Activated B cell treated with CpG ODN at 0.5 μM for 24 hours (primary cell): ENCODE measurements around the gene ARHGDIG. TPM values are rescaled to one million over a fixed set of nuclear protein-coding genes. Genes with fewer than 3 reads are reported as not detected.
"Not testable (repeated sequence)": the region's sequence is repeated elsewhere in the genome, so short reads cannot be mapped to it uniquely, and the experiment has no call there.

ENCODE experiments used
- ATAC-seq: fragments of 200-7000 bp; cut with Tn5 transposase; one replicate; pipeline ENCODE4 v1.10.0; 2021; ENCODE audit warnings: low read depth, mild to moderate bottlenecking, moderate library complexity
- CTCF ChIA-PET: fragments of 350-600 bp; sonication (Branson Sonifier 250); formaldehyde crosslinking; loops from one replicate; lab custom pipeline; 2021; ENCODE audit warnings: antibody characterized with exemption; lab: Charles Lee
- POLR2A ChIA-PET: fragments of 350-600 bp; sonication (Branson Sonifier 250); formaldehyde crosslinking; loops from one replicate; lab custom pipeline; 2021; ENCODE audit warnings: antibody characterized with exemption; lab: Charles Lee
- DNase-seq: peaks from one replicate; pipeline ENCODE4 v3.0.0; 2022
- H3K27ac Mint-ChIP-seq: one replicate; pipeline ENCODE4 v1.8.0; 2020; ENCODE audit warnings: mixed read lengths
- H3K27me3 Mint-ChIP-seq: one replicate; pipeline ENCODE4 v1.8.0; 2021; ENCODE audit warnings: mixed read lengths
- H3K36me3 Mint-ChIP-seq: one replicate; pipeline ENCODE4 v1.8.0; 2021; ENCODE audit warnings: low read depth, mixed read lengths
- H3K4me1 Mint-ChIP-seq: one replicate; pipeline ENCODE4 v1.8.0; 2021; ENCODE audit warnings: mixed read lengths
- H3K4me3 Mint-ChIP-seq: one replicate; pipeline ENCODE4 v1.8.0; 2020; ENCODE audit warnings: mild to moderate bottlenecking, mixed read lengths
- H3K9me3 Mint-ChIP-seq: one replicate; pipeline ENCODE4 v1.8.0; 2020; ENCODE audit warnings: mixed read lengths
- intact Hi-C: fragments of 100-400 bp; cut with micrococcal nuclease; formaldehyde crosslinking; loops from one replicate; pipeline ENCODE4 v1.15.1; 2024
- total RNA-seq: library from RNA; stranded (reverse); gene quantifications from 2 replicates; pipeline ENCODE4 v1.2.3, GENCODE V29; 2022
- TF ChIP-seq, protein P1 (sequence below): fragments of 200-600 bp; IDR thresholded peaks from one replicate; pipeline ENCODE4 v1.8.0; 2022; ENCODE audit warnings: antibody characterized with exemption, mild to moderate bottlenecking

ARHGDIG gene
- total RNA-seq, 1 donor from 2014 or later = not detected

DNA sequence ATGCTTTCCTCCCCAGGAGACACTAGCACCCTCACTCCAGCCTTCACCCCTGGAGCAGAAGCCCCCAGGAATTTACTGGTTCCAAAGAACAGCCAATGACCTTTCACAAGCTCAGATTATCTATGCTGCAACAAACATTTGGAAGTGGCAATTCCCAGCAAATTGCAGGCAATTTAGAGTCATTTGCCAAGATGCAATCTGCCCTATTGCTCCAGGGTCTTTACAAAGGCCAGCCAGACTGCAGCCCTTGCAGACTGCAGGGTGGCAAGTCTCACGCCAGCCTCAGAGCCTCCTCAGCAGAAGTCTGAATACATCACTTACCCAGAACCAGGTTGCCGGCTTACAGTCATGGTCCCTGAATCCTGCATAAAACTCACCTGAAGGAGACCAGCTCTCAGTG lies 50.4 kb downstream of the ARHGDIG start:
- Mint-ChIP-seq H3K4me1 (peaks cover 32% of the 10 kb centered on the region), H3K27me3 (no peaks in the 10 kb centered on the region), H3K9me3 (no peaks in the 10 kb centered on the region), H3K27ac (no peak overlapping the region), H3K4me3 (no peak overlapping the region), H3K36me3 (peaks cover 6% of the 10 kb centered on the region)
- intact Hi-C loops = no loop called here
- no peak for ATAC-seq
- ChIA-PET POLR2A (no interaction called here), CTCF (interaction anchor here (0.6 kb wide), 1 partner anchor 89 kb away, joined by 3 read pairs; no protein-coding TSS in a partner anchor)
- TF ChIP-seq, protein P1, sequence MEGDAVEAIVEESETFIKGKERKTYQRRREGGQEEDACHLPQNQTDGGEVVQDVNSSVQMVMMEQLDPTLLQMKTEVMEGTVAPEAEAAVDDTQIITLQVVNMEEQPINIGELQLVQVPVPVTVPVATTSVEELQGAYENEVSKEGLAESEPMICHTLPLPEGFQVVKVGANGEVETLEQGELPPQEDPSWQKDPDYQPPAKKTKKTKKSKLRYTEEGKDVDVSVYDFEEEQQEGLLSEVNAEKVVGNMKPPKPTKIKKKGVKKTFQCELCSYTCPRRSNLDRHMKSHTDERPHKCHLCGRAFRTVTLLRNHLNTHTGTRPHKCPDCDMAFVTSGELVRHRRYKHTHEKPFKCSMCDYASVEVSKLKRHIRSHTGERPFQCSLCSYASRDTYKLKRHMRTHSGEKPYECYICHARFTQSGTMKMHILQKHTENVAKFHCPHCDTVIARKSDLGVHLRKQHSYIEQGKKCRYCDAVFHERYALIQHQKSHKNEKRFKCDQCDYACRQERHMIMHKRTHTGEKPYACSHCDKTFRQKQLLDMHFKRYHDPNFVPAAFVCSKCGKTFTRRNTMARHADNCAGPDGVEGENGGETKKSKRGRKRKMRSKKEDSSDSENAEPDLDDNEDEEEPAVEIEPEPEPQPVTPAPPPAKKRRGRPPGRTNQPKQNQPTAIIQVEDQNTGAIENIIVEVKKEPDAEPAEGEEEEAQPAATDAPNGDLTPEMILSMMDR = no peak
- no peak for DNase-seq

- H3K4me1 Mint-ChIP-seq = peaks cover 35% of the 10 kb centered on the region
- H3K36me3 Mint-ChIP-seq, POLR2A ChIA-PET, H3K4me3 Mint-ChIP-seq, H3K27me3 Mint-ChIP-seq, DNase-seq, CTCF ChIA-PET, H3K27ac Mint-ChIP-seq, H3K9me3 Mint-ChIP-seq, ATAC-seq, intact Hi-C loops: not testable (repeated sequence)
Measured at GRCh38 chr16:331181-331814, 50.9 kb downstream of the ARHGDIG start.

Other genes with a start within 250 kb of the ARHGDIG start
- 26.5 and 30.6 TPM in 2 replicates for gene POLR3K, start 227.0 kb upstream of the ARHGDIG start, total RNA-seq
- gene SNRNP25, start 226.8 kb upstream of the ARHGDIG start, total RNA-seq = 34.9 and 36.6 TPM in 2 replicates
- gene RHBDF1, start 208.0 kb upstream of the ARHGDIG start, total RNA-seq = 0.67 and 1.3 TPM in 2 replicates
- gene MPG, start 202.4 kb upstream of the ARHGDIG start, total RNA-seq = 51.7 and 53.6 TPM in 2 replicates
- gene NPRL3, start 141.9 kb upstream of the ARHGDIG start, total RNA-seq = 40.4 and 42.5 TPM in 2 replicates
- gene HBZ, start 127.9 kb upstream of the ARHGDIG start, total RNA-seq = not detected in 2 replicates
- gene HBM, start 114.6 kb upstream of the ARHGDIG start, total RNA-seq = not detected in 2 replicates
- gene HBA2, start 107.7 kb upstream of the ARHGDIG start, total RNA-seq = 90.7 and 104 TPM in 2 replicates
- gene HBA1, start 103.9 kb upstream of the ARHGDIG start, total RNA-seq = 109 and 111 TPM in 2 replicates
- not detected in 2 replicates for gene HBQ1, start 100.1 kb upstream of the ARHGDIG start, total RNA-seq
- gene LUC7L, start 51.1 kb upstream of the ARHGDIG start, total RNA-seq = 85.0 and 100 TPM in 2 replicates
- 45.9 and 49.6 TPM in 2 replicates for gene FAM234A, start 45.8 kb upstream of the ARHGDIG start, total RNA-seq
- gene RGS11, start 4.6 kb upstream of the ARHGDIG start, total RNA-seq = not detected in 2 replicates
- gene PDIA2, start 2.6 kb downstream of the ARHGDIG start, total RNA-seq = not detected in 2 replicates
- 27.9 and 30.6 TPM in 2 replicates for gene AXIN1, start 72.1 kb downstream of the ARHGDIG start, total RNA-seq
- gene MRPL28, start 89.9 kb downstream of the ARHGDIG start, total RNA-seq = 82.4 and 87.3 TPM in 2 replicates
- gene PGAP6, start 101.4 kb downstream of the ARHGDIG start, total RNA-seq = 38.4 and 44.5 TPM in 2 replicates
- gene NME4, start 116.6 kb downstream of the ARHGDIG start, total RNA-seq = 29.9 and 32.9 TPM in 2 replicates
- gene DECR2, start 121.3 kb downstream of the ARHGDIG start, total RNA-seq = 4.4 and 6.7 TPM in 2 replicates
- 32.2 and 35.4 TPM in 2 replicates for gene RAB11FIP3, start 145.1 kb downstream of the ARHGDIG start, total RNA-seq
- 77.0 and 95.1 TPM in 2 replicates for gene CAPN15, start 247.1 kb downstream of the ARHGDIG start, total RNA-seq